Ishikawa (cell line): ENCODE data around the gene FGF14.

Experiments used
- CEBPB ChIP-seq: IDR thresholded peaks from 2 replicates; pipeline ENCODE4 v1.6.1; 2012
- CREB1 ChIP-seq: IDR thresholded peaks from 2 replicates; pipeline ENCODE4 v1.6.1; 2012; ENCODE audit warnings: low read depth
- EGR1 ChIP-seq: IDR thresholded peaks from 2 replicates; pipeline ENCODE4 v1.6.1; 2012
- EP300 ChIP-seq: IDR thresholded peaks from 2 replicates; pipeline ENCODE4 v1.6.1; 2012; ENCODE audit warnings: borderline replicate concordance
- FOXM1 ChIP-seq: IDR thresholded peaks from 2 replicates; pipeline ENCODE4 v1.6.1; 2012; ENCODE audit warnings: low read depth, borderline replicate concordance
- NFIC ChIP-seq: IDR thresholded peaks from 2 replicates; pipeline ENCODE4 v1.6.1; 2012
- RAD21 ChIP-seq: IDR thresholded peaks from 2 replicates; pipeline ENCODE4 v1.6.1; 2012; ENCODE audit warnings: low read depth
- TAF1 ChIP-seq: IDR thresholded peaks from 2 replicates; pipeline ENCODE4 v1.6.1; 2012; ENCODE audit warnings: low read depth, mild to moderate bottlenecking
- TCF12 ChIP-seq: IDR thresholded peaks from 2 replicates; pipeline ENCODE4 v1.6.1; 2012; ENCODE audit warnings: low read depth
- TEAD4 ChIP-seq: IDR thresholded peaks from 2 replicates; pipeline ENCODE4 v1.6.1; 2012
- YY1 ChIP-seq: IDR thresholded peaks from 2 replicates; pipeline ENCODE4 v1.6.1; 2012; ENCODE audit warnings: low read depth
- ZBTB7A ChIP-seq: IDR thresholded peaks from 2 replicates; pipeline ENCODE4 v1.6.1; 2012; ENCODE audit warnings: low read depth
- TF ChIP-seq, protein P1 (sequence below): IDR thresholded peaks from 2 replicates; pipeline ENCODE4 v1.6.1; 2012
- TF ChIP-seq, protein P2 (sequence below): IDR thresholded peaks from 2 replicates; pipeline ENCODE4 v1.6.1; 2012
- TF ChIP-seq, protein P3 (sequence below): IDR thresholded peaks from 2 replicates; pipeline ENCODE4 v1.6.1; 2012; ENCODE audit warnings: low read depth, mild to moderate bottlenecking

The FGF14 gene

DNA sequence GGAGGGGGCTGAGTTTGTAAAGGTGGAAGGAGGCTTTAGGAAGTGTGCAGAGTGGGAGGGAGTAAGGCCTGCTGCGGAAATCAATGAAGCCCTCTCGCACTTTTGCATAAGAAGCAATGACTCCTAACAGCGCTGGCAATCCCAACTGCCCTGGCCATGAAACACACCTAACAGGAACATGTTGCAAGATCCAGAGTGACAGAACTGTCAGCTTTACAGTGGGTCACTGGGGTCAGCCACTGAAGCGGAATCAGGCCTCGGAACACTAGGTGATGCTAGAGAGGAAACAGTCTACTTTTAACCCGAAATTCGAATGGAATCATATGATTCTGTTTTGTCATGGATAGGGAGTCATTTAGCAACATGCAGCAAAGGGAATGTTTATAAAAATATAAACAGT, 54.4 kb downstream of the FGF14 start:
- TF ChIP-seq EP300 (no peak), TAF1 (no peak), TCF12 (no peak), YY1 (no peak), EGR1 (no peak), ZBTB7A (no peak), CREB1 (no peak), RAD21 (no peak), CEBPB (no peak), FOXM1 (no peak), NFIC (no peak)
- TF ChIP-seq, protein P1, sequence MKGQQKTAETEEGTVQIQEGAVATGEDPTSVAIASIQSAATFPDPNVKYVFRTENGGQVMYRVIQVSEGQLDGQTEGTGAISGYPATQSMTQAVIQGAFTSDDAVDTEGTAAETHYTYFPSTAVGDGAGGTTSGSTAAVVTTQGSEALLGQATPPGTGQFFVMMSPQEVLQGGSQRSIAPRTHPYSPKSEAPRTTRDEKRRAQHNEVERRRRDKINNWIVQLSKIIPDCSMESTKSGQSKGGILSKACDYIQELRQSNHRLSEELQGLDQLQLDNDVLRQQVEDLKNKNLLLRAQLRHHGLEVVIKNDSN: no peak
- TF ChIP-seq, protein P2, sequence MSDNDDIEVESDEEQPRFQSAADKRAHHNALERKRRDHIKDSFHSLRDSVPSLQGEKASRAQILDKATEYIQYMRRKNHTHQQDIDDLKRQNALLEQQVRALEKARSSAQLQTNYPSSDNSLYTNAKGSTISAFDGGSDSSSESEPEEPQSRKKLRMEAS: no peak
- TF ChIP-seq, protein P3, sequence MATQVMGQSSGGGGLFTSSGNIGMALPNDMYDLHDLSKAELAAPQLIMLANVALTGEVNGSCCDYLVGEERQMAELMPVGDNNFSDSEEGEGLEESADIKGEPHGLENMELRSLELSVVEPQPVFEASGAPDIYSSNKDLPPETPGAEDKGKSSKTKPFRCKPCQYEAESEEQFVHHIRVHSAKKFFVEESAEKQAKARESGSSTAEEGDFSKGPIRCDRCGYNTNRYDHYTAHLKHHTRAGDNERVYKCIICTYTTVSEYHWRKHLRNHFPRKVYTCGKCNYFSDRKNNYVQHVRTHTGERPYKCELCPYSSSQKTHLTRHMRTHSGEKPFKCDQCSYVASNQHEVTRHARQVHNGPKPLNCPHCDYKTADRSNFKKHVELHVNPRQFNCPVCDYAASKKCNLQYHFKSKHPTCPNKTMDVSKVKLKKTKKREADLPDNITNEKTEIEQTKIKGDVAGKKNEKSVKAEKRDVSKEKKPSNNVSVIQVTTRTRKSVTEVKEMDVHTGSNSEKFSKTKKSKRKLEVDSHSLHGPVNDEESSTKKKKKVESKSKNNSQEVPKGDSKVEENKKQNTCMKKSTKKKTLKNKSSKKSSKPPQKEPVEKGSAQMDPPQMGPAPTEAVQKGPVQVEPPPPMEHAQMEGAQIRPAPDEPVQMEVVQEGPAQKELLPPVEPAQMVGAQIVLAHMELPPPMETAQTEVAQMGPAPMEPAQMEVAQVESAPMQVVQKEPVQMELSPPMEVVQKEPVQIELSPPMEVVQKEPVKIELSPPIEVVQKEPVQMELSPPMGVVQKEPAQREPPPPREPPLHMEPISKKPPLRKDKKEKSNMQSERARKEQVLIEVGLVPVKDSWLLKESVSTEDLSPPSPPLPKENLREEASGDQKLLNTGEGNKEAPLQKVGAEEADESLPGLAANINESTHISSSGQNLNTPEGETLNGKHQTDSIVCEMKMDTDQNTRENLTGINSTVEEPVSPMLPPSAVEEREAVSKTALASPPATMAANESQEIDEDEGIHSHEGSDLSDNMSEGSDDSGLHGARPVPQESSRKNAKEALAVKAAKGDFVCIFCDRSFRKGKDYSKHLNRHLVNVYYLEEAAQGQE: no peak

DNA sequence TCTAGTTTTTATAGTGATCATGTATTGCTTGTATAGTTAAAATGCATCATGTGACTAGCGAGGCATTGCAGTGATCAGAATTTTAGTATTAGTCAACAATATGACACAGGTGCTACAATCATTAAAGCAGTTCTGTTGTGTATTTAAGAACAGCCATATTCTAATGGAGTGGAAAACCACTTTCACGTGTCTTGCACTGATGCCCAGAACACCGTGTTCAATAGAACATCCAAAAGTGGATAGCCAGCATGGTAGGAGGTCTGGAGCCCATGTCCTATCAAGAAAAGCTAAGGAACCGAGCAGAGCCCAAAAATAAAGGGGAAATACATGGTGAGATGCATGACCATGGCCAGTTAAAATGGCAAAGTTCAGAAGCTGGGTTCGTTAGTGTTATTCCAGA, 55.1 kb downstream of the FGF14 start:
- TF ChIP-seq TEAD4: no peak
- no peak for TF ChIP-seq ZBTB7A
- no peak for TF ChIP-seq EP300
- no peak for TF ChIP-seq FOXM1
- no peak for TF ChIP-seq TCF12
- no peak for TF ChIP-seq TAF1
- TF ChIP-seq, protein P2: no peak
- TF ChIP-seq NFIC: no peak
- TF ChIP-seq RAD21: no peak
- TF ChIP-seq EGR1: no peak
- TF ChIP-seq, protein P1: no peak
- TF ChIP-seq CREB1: no peak
- TF ChIP-seq, protein P3: no peak
- TF ChIP-seq YY1: no peak
- no peak for TF ChIP-seq CEBPB

DNA sequence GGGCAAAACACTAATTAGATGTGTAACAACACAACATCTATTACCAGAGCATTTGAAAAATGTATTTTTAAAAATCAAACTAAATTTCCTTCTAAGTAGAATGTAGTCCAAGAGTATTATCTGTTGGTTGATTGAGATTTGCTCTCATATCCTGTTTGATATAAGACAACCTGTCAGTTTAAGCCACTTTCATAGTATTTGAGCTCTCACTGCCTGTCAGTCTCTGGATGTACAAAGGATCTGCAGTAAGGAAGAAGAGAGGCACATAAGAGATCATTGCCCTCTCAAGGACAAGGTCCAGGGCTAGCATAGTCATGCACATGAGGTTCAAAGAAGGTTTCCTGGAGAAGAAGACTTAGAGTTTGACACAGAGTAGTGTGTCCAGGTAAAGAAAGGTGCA, 57.4 kb downstream of the FGF14 start:
- no peak for TF ChIP-seq EGR1

DNA sequence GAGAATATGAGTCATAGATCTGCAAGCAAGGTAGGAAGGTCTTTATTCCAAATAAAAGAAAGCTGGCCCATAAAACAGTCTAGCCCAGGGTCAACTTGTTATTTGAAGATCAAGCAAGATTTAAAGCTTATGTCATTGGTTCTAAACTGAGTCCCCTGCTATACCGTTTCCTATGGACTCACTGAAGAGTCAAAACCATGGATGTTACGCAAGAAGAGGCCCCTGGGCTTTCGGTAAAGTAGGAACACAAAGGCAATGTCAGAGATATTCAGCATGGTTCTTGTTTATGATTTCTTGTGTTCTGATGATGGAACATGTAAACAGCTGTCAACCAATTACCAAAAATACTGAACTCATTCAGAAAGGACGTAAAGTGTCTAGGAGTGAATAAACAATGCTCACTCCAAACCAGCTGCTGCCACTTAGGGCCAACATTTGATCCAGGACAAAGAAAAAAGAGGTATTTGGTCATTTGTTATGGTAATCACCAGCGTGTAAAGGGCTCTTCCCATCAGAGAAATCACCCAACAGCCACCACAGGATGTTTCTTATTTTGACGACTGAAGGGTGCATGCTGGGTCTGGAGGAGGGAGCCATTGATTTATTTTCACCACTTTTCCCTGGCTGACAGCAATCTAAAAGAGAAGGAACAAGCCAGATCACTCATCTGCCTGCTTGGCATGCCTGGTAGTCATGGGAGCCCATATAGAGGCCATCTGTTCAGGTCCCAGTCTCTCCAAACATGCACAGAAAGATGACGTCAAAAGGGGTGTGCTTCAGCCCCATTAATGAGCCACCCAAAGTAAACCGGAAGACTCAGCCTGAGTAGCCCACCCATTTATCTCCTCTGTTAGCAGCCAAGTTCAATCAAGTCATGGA, 68.3 kb downstream of the FGF14 start:
- TF ChIP-seq EGR1 (no peak), EP300 (no peak), TEAD4 (no peak), CEBPB (no peak; the same call in 1 of the 2 replicates), FOXM1 (no peak), TCF12 (no peak), CREB1 (no peak), RAD21 (no peak), YY1 (no peak)
- TF ChIP-seq, protein P3: no peak
- TF ChIP-seq, protein P2: no peak
- TF ChIP-seq, protein P1: no peak
